Natural killer cell treated with Interleukin-12 subunit alpha and Interleukin-12 subunit beta and Interleukin-15 and Interleukin-18, amount 100 ng/mL, for 72 hours (primary cell): ENCODE results near the gene SRGAP3. TPM values are rescaled to one million over a fixed set of nuclear protein-coding genes. Genes with fewer than 3 reads are reported as not detected.
A peak's percentile ranks its signal among the peaks of the same experiment; 100 is the strongest.

Source experiments
- ATAC-seq, 2 donors: fragments of 150-1000 bp; cut with Tn5 transposase in 1 of 2; sonication (Bioruptor Pico), chemical (Tn5 transposase) in 1 of 2; 2 replicates each; pipeline ENCODE4 v1.10.0; 2021
- DNase-seq: peaks from one replicate; pipeline ENCODE4 v3.0.0; 2022; ENCODE audit warnings: low spot score
- H3K27ac Mint-ChIP-seq, 2 donors: 1 replicate in 1 of 2; 2 replicates in 1 of 2; pipeline ENCODE4 v1.8.0; 2022; ENCODE audit warnings: mixed read lengths in 2 of 2, mild to moderate bottlenecking in 1 of 2, moderate library complexity in 1 of 2
- H3K27me3 Mint-ChIP-seq, 2 donors: 1 replicate in 1 of 2; 2 replicates in 1 of 2; pipeline ENCODE4 v1.8.0; 2022; ENCODE audit warnings: mixed read lengths in 2 of 2
- H3K36me3 Mint-ChIP-seq: one replicate; pipeline ENCODE4 v1.8.0; 2022; ENCODE audit warnings: mixed read lengths
- H3K4me1 Mint-ChIP-seq, 2 donors: 1 replicate in 1 of 2; 2 replicates in 1 of 2; pipeline ENCODE4 v1.8.0; 2022; ENCODE audit warnings: low read depth in 2 of 2, mixed read lengths in 2 of 2, mild to moderate bottlenecking in 1 of 2
- H3K4me3 Mint-ChIP-seq: one replicate; pipeline ENCODE4 v1.8.0; 2022; ENCODE audit warnings: mixed read lengths
- H3K9me3 Mint-ChIP-seq: 2 replicates; pipeline ENCODE4 v1.8.0; 2022; ENCODE audit warnings: mixed read lengths
- total RNA-seq, 2 donors: library from RNA; stranded (reverse); gene quantifications; one replicate each; pipeline ENCODE4 v1.2.3, GENCODE V29; 2022

The SRGAP3 gene
- total RNA-seq, 2 donors from 2014 or later, result 0.33 to 1.6 TPM

DNA sequence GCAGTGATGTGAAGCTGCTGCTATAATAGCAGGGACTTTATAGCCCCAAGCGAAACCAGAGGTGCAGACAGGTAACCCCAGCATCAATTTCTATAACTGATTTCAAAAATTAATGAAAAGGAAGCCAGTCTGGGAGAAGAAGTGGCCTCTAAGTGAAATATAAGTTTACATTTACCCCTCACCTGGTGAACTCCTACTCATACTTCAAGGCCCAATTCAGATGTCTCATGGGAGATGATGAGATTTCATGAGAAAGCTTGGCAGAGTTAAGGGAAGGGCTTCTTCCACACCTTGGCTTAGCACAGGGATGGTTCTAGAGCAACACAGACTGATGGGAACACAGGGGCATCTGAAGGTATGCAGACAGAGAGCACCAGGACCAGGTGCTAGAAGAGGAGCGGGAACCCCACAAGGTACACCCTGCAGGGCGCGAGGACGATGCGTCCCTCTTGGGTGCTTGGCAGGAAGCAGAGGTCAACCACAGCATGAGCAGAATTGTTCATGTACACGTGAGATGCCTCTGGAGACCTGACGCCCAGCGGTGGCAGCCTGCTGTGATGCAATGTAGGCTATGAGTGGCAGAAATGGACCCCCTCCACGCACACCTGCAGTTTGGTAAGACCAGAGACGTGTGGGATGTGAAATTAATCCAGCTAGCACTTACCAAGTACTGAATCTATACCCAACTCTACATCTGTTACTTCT is 102.9 kb downstream of the SRGAP3 start:
- peaks cover 13 to 23% of the 10 kb centered on the region in 2 donors for H3K27me3 Mint-ChIP-seq
- H3K9me3 Mint-ChIP-seq, result peaks cover 8% of the 10 kb centered on the region
- H3K36me3 Mint-ChIP-seq, result peaks cover 11% of the 10 kb centered on the region
- H3K4me3 Mint-ChIP-seq, result no peak overlapping the region
- DNase-seq (no peak), ATAC-seq (peak; percentile 25 to 29)
- no peak overlapping the region for H3K27ac Mint-ChIP-seq
- H3K4me1 Mint-ChIP-seq, result peaks cover 0 to 6% of the 10 kb centered on the region in 2 donors

DNA sequence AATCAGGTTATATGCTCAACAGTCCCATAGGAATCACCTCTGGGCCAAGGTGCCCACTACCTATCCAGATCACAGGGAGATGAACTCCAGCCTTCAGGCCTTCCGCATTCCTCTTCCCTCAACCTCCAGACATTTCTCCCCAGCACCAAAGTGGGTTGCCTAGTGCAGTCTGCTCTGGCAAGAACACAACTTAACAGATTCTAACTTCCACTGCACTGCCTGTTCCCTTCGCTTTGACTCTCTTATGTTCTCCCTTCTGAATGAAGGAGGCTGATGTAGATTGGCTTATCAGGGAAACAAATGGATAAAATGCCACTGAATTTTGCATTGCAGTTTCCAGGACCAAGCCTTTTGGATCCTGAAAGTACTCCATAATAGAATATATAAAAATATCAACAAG is 106.3 kb downstream of the SRGAP3 start:
- ATAC-seq (no peak), DNase-seq (no peak)
- peaks cover 3% of the 10 kb centered on the region for H3K9me3 Mint-ChIP-seq
- H3K36me3 Mint-ChIP-seq, result no peaks in the 10 kb centered on the region
- no peak overlapping the region for H3K4me3 Mint-ChIP-seq
- H3K27ac Mint-ChIP-seq, result no peak overlapping the region
- H3K27me3 Mint-ChIP-seq, result peaks cover 16 to 27% of the 10 kb centered on the region in 2 donors
- peaks cover 0 to 6% of the 10 kb centered on the region in 2 donors for H3K4me1 Mint-ChIP-seq

DNA sequence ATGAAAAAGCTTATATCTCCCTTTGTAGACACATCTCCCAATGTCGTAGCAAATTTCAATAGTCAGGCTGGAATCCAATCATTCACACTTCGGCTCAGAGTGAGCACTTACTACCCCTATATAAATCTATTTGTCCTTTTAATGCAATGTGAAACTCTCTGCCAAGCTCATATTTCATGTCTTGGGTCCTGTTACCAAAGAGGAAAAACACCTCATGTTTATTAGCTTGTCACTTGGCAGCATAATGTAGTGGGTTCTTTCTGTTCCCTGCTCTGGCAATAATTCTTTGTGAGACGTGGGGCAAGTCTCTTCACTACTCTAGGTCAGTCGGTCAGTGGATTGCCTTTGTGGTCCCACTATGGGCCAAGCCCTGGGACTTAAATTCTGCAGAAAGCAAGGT is 107.1 kb downstream of the SRGAP3 start:
- Mint-ChIP-seq H3K4me3 (no peak overlapping the region), H3K27me3 (peaks cover 21 to 27% of the 10 kb centered on the region in 2 donors), H3K36me3 (no peaks in the 10 kb centered on the region), H3K27ac (no peak overlapping the region), H3K4me1 (peaks cover 0 to 6% of the 10 kb centered on the region in 2 donors), H3K9me3 (peaks cover 3% of the 10 kb centered on the region)
- ATAC-seq (no peak), DNase-seq (no peak)

DNA sequence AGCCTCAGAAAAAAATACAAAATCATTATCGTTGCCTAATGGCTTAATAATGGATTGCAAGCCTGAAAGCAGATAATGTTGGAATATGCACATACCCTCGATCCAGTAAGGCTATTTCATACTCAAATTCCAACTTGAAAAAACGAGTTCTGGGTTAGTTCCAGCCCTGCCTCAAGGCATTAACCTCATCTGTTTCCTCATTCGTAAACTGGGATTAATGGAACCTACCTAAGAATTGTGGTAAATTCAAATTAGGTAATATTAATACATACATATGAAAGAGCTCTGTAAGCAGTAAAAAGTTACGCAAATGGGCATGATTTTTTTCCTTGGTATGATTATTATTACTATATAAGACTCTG is 107.5 kb downstream of the SRGAP3 start:
- no peak for ATAC-seq
- Mint-ChIP-seq H3K27ac (no peak overlapping the region), H3K27me3 (peaks cover 23 to 27% of the 10 kb centered on the region in 2 donors), H3K4me1 (peaks cover 0 to 5% of the 10 kb centered on the region in 2 donors), H3K36me3 (no peaks in the 10 kb centered on the region), H3K9me3 (peaks cover 3% of the 10 kb centered on the region), H3K4me3 (no peak overlapping the region)
- DNase-seq, result no peak

DNA sequence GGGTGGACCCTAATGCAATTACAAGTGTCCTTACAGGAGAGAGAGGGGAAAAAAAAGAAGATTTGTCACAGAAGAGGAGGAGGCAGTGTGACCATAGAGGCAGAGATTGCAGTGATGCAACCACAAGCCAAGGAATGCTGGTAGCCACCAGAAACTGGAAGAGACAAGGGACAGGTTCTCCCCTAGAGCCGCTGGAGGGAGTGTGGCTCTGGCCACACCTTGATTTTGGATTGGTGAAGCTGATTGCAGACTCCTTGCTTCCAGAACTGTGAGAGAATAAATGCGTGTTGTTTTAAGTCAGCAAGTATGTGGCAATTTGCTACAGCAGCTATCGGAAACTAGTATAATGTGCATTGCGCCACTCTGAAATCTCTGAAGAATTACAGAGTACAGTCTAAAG is 110.1 kb downstream of the SRGAP3 start:
- Mint-ChIP-seq H3K4me1 (peaks cover 0 to 2% of the 10 kb centered on the region in 2 donors), H3K4me3 (no peak overlapping the region), H3K27ac (no peak overlapping the region), H3K36me3 (no peaks in the 10 kb centered on the region), H3K27me3 (peaks cover 28% of the 10 kb centered on the region in 2 donors), H3K9me3 (peaks cover 3% of the 10 kb centered on the region)
- no peak for DNase-seq
- no peak for ATAC-seq

DNA sequence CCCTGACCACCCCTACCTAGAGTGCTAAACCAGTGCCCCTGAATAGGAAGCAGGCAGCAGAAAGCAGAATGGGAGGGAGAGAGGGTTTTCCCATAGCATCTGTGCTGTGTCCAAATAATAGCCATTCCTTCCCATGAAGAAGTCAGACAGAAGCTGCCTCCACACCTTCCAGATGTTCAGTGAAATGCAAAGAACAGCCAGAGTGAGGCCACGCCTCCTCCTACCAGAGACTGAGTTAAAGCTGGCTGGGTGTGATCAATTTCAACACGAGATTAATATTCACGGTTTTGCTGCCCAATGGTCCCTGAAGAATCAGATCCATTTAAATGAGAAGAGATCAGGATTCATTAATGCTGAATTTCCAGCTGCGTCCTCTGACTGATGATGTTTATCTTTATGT is 111.8 kb downstream of the SRGAP3 start:
- H3K4me3 Mint-ChIP-seq, result no peak overlapping the region
- peaks cover 3% of the 10 kb centered on the region for H3K9me3 Mint-ChIP-seq
- peaks cover 19 to 25% of the 10 kb centered on the region in 2 donors for H3K27me3 Mint-ChIP-seq
- DNase-seq (no peak), ATAC-seq (no peak)
- peaks cover 0 to 2% of the 10 kb centered on the region in 2 donors for H3K4me1 Mint-ChIP-seq
- H3K27ac Mint-ChIP-seq, result no peak overlapping the region
- H3K36me3 Mint-ChIP-seq, result no peaks in the 10 kb centered on the region

DNA sequence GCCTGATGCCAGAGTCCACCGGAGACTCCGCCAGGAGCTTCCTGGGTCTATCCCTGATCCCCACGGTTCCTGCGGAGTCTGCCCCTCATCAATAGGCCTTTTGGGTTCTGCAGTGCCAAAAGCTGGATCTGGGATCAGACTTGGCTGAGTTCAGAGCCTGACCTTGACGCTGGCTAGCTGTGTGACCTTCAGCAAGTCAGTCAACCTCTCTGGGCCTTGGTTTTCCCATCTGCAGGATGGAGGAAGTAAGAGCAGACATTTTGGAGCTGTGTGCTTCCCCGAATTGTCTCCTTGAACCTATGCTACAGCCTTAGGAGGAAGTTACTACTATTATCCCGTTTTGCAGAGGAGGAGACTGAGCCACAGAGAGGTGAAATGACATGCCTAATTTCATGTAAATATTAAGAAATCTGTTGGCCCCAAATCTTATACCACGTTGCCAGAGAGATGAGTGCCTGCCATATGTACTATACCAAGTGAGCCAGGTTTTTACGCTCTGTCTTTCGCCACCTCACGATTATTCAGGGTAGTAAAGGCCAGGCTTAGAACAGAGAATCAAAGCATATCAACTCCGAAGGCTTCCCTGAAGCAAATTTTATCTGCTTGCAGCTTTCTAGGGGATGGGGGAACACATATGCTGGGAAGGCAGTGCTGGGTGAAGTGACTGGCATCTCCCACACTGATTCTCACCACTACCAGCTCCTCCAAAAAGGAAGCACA is 112.5 kb downstream of the SRGAP3 start:
- Mint-ChIP-seq H3K36me3 (no peaks in the 10 kb centered on the region), H3K4me1 (peaks cover 0 to 2% of the 10 kb centered on the region in 2 donors), H3K27ac (no peak overlapping the region), H3K27me3 (peaks cover 21 to 30% of the 10 kb centered on the region in 2 donors), H3K4me3 (no peak overlapping the region), H3K9me3 (peaks cover 3% of the 10 kb centered on the region)
- DNase-seq, result no peak
- no peak for ATAC-seq

DNA sequence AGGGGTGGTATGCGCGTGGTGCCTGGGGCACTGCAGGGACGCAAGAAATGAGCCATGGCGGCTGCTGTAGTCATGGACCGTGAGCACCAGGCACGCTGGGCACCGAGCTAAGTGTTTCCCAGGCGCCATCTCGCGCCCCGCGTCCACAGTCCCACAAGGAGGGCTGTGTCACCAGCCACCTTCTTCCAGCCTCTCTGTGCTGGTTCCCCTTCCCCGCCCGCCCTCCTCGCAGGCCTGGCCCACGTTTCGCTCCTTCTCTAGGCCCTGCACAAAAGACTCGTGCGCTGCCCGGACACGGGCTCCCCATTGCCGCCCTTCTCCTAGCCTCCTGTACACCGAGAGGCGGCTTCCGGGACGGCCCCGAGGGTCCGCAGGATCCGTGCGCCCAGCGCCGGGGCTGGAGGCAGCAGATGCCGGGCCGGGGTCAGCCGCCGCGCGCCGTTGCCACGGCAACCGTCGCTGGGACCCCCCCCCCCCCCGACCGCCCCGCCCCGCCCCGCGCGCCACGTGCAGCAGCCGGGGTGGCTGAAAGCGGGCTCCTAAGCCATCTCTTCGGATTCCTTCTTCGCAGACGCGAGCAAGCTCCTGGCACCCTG is 113.4 kb downstream of the SRGAP3 start:
- Mint-ChIP-seq H3K27me3 (peaks cover 26 to 33% of the 10 kb centered on the region in 2 donors), H3K36me3 (no peaks in the 10 kb centered on the region), H3K4me3 (no peak overlapping the region), H3K9me3 (peaks cover 3% of the 10 kb centered on the region), H3K4me1 (peaks cover 0 to 2% of the 10 kb centered on the region in 2 donors), H3K27ac (no peak overlapping the region)
- ATAC-seq (no peak), DNase-seq (no peak)

DNA sequence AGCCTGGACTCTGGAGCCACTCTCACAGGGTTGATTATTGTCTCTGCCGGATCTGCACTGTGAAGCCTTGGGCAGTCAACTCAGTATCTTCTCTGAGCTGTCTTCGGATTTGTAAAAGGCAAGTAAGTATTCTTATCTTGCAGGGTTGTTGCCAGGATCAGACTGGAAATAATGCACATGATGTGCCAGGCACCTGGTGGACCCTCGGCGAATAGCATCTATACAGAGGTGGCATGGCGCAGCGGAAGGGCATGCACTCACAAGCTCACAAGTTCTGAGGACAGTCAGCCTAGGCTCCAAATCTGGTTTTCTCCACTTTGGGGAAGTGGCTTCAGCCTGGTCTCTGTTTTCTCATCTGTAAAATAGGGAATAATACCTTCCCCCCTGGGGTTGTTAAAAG is 113.9 kb downstream of the SRGAP3 start:
- Mint-ChIP-seq H3K36me3 (no peaks in the 10 kb centered on the region), H3K4me3 (no peak overlapping the region), H3K9me3 (peaks cover 3% of the 10 kb centered on the region), H3K27ac (no peak overlapping the region), H3K4me1 (peaks cover 0 to 2% of the 10 kb centered on the region in 2 donors), H3K27me3 (peaks cover 26 to 33% of the 10 kb centered on the region in 2 donors)
- no peak for DNase-seq
- no peak for ATAC-seq

DNA sequence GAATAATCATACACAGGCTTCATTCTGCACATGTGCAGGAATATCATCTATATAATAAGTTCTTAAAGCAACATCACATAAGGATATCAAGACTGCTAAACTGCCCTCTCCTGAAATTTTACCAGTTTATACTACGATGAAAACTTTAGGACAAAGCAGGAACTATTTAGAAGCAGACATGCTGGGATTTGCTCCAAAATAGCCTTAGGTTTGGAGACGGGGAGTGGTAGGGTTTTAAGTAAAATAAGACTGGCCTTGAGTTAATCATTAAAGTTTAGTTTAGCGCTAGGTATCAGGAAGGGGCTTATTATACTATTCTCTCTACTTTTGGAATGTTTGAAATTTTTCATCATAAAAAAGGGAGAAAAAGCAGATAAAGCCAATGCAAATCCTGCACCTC is 115.8 kb downstream of the SRGAP3 start:
- H3K4me1 Mint-ChIP-seq, result peaks cover 0 to 2% of the 10 kb centered on the region in 2 donors
- peaks cover 13 to 26% of the 10 kb centered on the region in 2 donors for H3K27me3 Mint-ChIP-seq
- no peak overlapping the region for H3K27ac Mint-ChIP-seq
- no peaks in the 10 kb centered on the region for H3K36me3 Mint-ChIP-seq
- ATAC-seq (no peak), DNase-seq (no peak)
- no peaks in the 10 kb centered on the region for H3K9me3 Mint-ChIP-seq
- H3K4me3 Mint-ChIP-seq, result no peak overlapping the region

DNA sequence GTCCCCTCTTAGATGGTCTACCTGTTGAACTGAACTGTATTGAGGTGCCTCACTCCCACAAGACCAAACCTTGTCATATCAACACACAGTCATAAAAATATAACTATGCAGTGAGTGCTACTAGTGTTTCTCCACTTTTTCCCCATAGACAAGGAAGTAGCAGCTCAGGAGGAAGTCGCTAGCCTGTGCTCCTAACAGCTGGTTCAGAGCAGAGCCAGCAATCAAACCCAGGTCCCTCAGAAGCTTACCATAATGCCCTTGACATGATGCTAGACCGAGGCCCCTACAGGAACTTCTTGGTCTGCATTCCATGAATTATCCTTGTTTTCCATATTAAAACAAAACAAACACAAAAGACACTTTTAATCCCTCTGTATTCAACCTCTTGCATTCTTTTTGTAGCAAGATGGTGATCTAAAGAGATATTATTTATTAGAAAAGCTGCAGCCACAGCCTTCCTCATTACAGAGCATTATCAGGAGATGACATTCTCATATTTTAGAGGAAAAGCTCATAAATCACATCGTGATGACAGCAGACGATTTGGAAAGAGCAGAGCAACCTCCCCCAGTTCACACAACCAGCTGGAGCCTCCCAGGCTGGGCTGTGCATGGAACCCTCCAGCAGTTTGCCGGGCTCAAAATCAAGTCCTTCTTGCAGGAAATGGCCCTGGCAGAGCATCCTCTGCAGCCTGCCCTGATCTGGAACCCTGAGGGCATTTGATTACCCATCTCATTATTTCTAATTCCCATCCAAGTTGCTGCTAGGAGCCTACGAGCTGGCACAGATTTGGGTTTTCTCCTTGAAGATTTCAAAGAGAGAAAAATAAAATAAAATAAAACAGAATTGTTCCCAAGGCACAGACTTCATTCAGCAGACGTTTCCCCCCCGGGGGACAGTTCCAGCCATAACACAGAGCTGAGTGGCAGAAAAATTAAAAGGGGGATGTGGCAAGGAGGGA is 118.8 kb downstream of the SRGAP3 start:
- no peak overlapping the region for H3K4me3 Mint-ChIP-seq
- peaks cover 12 to 15% of the 10 kb centered on the region in 2 donors for H3K27me3 Mint-ChIP-seq
- H3K36me3 Mint-ChIP-seq, result no peaks in the 10 kb centered on the region
- no peaks in the 10 kb centered on the region for H3K9me3 Mint-ChIP-seq
- ATAC-seq, result no peak
- no peak for DNase-seq
- H3K27ac Mint-ChIP-seq, result no peak overlapping the region
- no peaks in the 10 kb centered on the region for H3K4me1 Mint-ChIP-seq

DNA sequence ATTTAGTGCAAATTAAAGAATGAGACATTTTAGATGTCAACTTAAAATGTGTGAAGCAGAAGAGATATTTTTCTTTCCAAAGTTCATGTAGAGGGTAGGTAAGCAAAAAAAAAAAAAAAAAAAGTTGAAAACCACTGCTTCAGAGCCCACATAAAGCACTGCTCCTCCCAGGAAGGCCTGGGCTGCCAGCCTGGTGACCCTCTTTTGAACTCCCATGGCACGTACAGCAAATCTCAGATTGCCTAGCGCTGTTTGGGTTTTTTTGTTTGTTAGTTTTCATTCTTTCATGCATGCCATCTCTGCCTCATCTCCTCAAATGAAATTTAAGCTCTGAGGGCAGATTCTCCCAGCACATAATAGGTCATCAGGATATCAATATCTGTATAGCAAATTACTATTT is 120.1 kb downstream of the SRGAP3 start:
- H3K36me3 Mint-ChIP-seq, result no peaks in the 10 kb centered on the region
- H3K9me3 Mint-ChIP-seq, result no peaks in the 10 kb centered on the region
- H3K27ac Mint-ChIP-seq, result no peak overlapping the region
- H3K4me3 Mint-ChIP-seq, result no peak overlapping the region
- ATAC-seq (no peak), DNase-seq (no peak)
- peaks cover 7 to 9% of the 10 kb centered on the region in 2 donors for H3K27me3 Mint-ChIP-seq
- H3K4me1 Mint-ChIP-seq, result no peaks in the 10 kb centered on the region

DNA sequence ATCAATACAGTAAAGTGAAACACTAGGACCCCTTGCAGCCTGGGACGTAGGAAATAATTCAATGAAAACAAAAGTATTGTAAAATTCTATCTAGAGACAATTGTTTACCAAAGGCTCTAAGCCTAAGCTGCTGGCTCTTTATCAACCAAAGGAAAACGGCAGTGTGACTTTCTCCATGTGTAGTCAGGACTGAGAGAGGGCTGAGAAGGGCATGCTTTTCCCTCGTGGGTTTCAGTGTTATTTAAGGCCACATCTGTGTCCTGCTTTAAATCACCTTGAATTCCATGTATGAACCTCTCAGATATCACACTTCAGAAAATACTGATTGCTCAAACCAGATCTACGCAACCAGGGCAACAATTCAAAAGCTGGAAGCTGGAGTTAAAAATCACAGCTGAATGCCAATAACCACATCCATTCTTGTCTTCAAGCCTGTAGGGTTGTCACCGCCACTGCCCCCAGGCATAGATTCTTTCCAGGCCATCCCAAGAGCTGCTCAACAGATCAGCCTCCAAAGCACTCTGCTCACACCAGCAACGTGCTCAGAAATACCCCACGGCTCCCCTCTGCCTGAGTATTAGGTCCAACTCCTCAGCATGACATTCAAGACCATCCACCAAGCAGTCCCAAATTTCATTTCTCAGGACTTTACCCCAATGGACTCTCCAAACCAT is 124.0 kb downstream of the SRGAP3 start:
- no peak for ATAC-seq
- Mint-ChIP-seq H3K27me3 (no peaks in the 10 kb centered on the region), H3K36me3 (no peaks in the 10 kb centered on the region), H3K9me3 (no peaks in the 10 kb centered on the region), H3K27ac (no peak overlapping the region), H3K4me3 (no peak overlapping the region), H3K4me1 (no peaks in the 10 kb centered on the region)
- DNase-seq, result no peak
